Endothelial cell of umbilical vein (primary cell): ENCODE data around the gene KRT3. TPM values are rescaled to one million over a fixed set of nuclear protein-coding genes. Genes with fewer than 3 reads are reported as not detected.

Experiments used
- BruUV-seq: library from RNA; stranded (reverse); fragments of 400-500 nt; replicated peaks from 2 replicates; lab custom pipeline; 2021; lab: Mats Ljungman, UMichigan
- CTCF ChIA-PET: fragments of 300-600, 350-600 bp; sonication (Branson Sonifier 250); formaldehyde crosslinking; loops from one replicate; lab custom pipeline; 2021; ENCODE audit warnings: antibody characterized with exemption, inconsistent platforms; lab: Charles Lee
- POLR2A ChIA-PET: fragments of 300-600, 350-600 bp; sonication (Branson Sonifier 250); formaldehyde crosslinking; loops from one replicate; lab custom pipeline; 2021; ENCODE audit warnings: antibody characterized with exemption, inconsistent platforms; lab: Charles Lee
- DNase-seq: peaks from one replicate; pipeline ENCODE4 v3.0.0-alpha.2; 2011; ENCODE audit warnings: low read depth, low spot score
- FAIRE-seq: peaks from 2 replicates; lab custom pipeline; 2011; peaks lifted over from hg19 to GRCh38; lab: Jason Lieb, UNC
- H2AFZ ChIP-seq: 2 replicates; pipeline ENCODE4 v1.6.0; 2012; ENCODE audit warnings: low read depth, low read length, control low read depth, inconsistent platforms
- H3K27ac ChIP-seq: 2 replicates; pipeline ENCODE4 v1.5.1; 2011; ENCODE audit warnings: low read depth, mild to moderate bottlenecking, control low read depth, low read length, moderate library complexity; ENCODE audit not compliant: insufficient read depth
- H3K27me3 ChIP-seq, 2 experiments: 2 replicates each; pipeline versions ENCODE4 v1.6.0 to v1.6.1; 2011; ENCODE audit warnings: low read length in 2 of 2, mixed read lengths in 1 of 2; ENCODE audit not compliant: control insufficient read depth in 2 of 2, insufficient read depth in 2 of 2
- H3K36me3 ChIP-seq, 2 experiments: 2 replicates in 1 of 2; 3 replicates in 1 of 2; pipeline ENCODE4 v1.5.1; 2011; ENCODE audit warnings: low read length in 2 of 2, mild to moderate bottlenecking in 1 of 2, moderate library complexity in 1 of 2; ENCODE audit not compliant: control insufficient read depth in 2 of 2, insufficient read depth in 2 of 2; ENCODE audit errors: extremely low read depth in 1 of 2
- H3K4me1 ChIP-seq: 3 replicates; pipeline ENCODE4 v1.5.1; 2011; ENCODE audit warnings: mild to moderate bottlenecking, low read length; ENCODE audit not compliant: control insufficient read depth, insufficient read depth; ENCODE audit errors: extremely low read depth
- H3K4me2 ChIP-seq: 2 replicates; pipeline ENCODE4 v1.6.1; 2011; ENCODE audit warnings: low read length, control low read depth, mixed read lengths; ENCODE audit not compliant: insufficient read depth
- H3K4me3 ChIP-seq, 3 experiments: fragments of 200-600 bp in 1 of 3; sonication (generic), shearing (Covaris generic) in 1 of 3; replicated peaks in 1 of 3; 2 replicates each; pipeline ENCODE4 v1.5.1; 2011 to 2016; ENCODE audit warnings: control low read depth in 3 of 3, low read length in 3 of 3, mild to moderate bottlenecking in 2 of 3, inconsistent platforms in 1 of 3, low read depth in 1 of 3, moderate library complexity in 1 of 3; ENCODE audit not compliant: insufficient read depth in 1 of 3
- H3K79me2 ChIP-seq: 2 replicates; pipeline ENCODE4 v1.6.0; 2012; ENCODE audit warnings: low read length, inconsistent platforms; ENCODE audit not compliant: control insufficient read depth, insufficient read depth
- H3K9ac ChIP-seq: replicated peaks from 2 replicates; pipeline ENCODE3; 2011; ENCODE audit warnings: low read length, control low read depth; ENCODE audit not compliant: insufficient read depth; ENCODE audit errors: extremely low read depth
- H3K9me1 ChIP-seq: replicated peaks from 3 replicates; pipeline ENCODE4 v1.6.0; 2011; ENCODE audit warnings: mild to moderate bottlenecking, low read length; ENCODE audit not compliant: control insufficient read depth, insufficient read depth; ENCODE audit errors: extremely low read depth
- H3K9me3 ChIP-seq: replicated peaks from 2 replicates; pipeline ENCODE4 v1.5.1; 2012; ENCODE audit warnings: low read length, inconsistent platforms; ENCODE audit not compliant: control insufficient read depth, insufficient read depth
- H4K20me1 ChIP-seq: replicated peaks from 2 replicates; pipeline ENCODE3; 2011; ENCODE audit warnings: mild to moderate bottlenecking, low read length; ENCODE audit not compliant: control insufficient read depth, insufficient read depth; ENCODE audit errors: extremely low read depth
- CTCF ChIP-seq, 2 donors: IDR thresholded peaks; 1 replicate in 1 of 2; 2 replicates in 1 of 2; pipeline ENCODE4 v1.5.1; 2011; ENCODE audit warnings: low read length in 2 of 2, mild to moderate bottlenecking in 2 of 2, moderate library complexity in 2 of 2, control low read depth in 1 of 2, inconsistent platforms in 1 of 2, low read depth in 1 of 2; ENCODE audit not compliant: insufficient read depth in 1 of 2; ENCODE audit errors: extremely low read depth in 1 of 2
- EZH2 ChIP-seq: IDR thresholded peaks from 2 replicates; pipeline ENCODE4 v1.6.1; 2012; ENCODE audit warnings: borderline replicate concordance, low read depth, mild to moderate bottlenecking, moderate library complexity, low read length, inconsistent platforms; ENCODE audit not compliant: severe bottlenecking
- FOS ChIP-seq: IDR thresholded peaks from 2 replicates; pipeline ENCODE4 v1.6.1; 2011; ENCODE audit warnings: mild to moderate bottlenecking, low read length, moderate library complexity, borderline replicate concordance; ENCODE audit not compliant: insufficient read depth
- GATA2 ChIP-seq: IDR thresholded peaks from 2 replicates; pipeline ENCODE4 v1.7.0; 2011; ENCODE audit warnings: low read depth, mild to moderate bottlenecking, moderate library complexity, mixed read lengths, low read length; ENCODE audit not compliant: insufficient read length, insufficient read depth
- JUN ChIP-seq: IDR thresholded peaks from 2 replicates; pipeline ENCODE4 v1.6.1; 2011; ENCODE audit warnings: borderline replicate concordance, low read depth; ENCODE audit not compliant: insufficient read length, insufficient read depth
- MYC ChIP-seq: IDR thresholded peaks from one replicate; pipeline ENCODE4 v1.6.1; 2011; ENCODE audit warnings: mild to moderate bottlenecking, low read depth, low read length
- POLR2A ChIP-seq: IDR thresholded peaks from 2 replicates; pipeline ENCODE4 v1.6.1; 2012; ENCODE audit warnings: low read depth, mild to moderate bottlenecking, control low read depth, low read length
- POLR2AphosphoS5 ChIP-seq: IDR thresholded peaks from 2 replicates; pipeline ENCODE4 v1.6.1; 2012; ENCODE audit warnings: low read depth, mild to moderate bottlenecking, control low read depth, low read length, moderate library complexity; ENCODE audit not compliant: insufficient read depth
- dilution Hi-C: fragments of 300-500 bp; cut with MboI; formaldehyde crosslinking; loops from one replicate; pipeline ENCODE4 v1.15.0; 2019; ENCODE audit warnings: low sequenced_read_pairs; ENCODE audit not compliant: extremely low pct_ligation_motif_present
- intact Hi-C: fragments of 100-400 bp; cut with micrococcal nuclease; formaldehyde crosslinking; loops from one replicate; pipeline ENCODE4 v1.10.0; 2022
- polyA plus RNA-seq, 4 experiments: library from polyadenylated mRNA; depleted of rRNA in 3 of 4; stranded (reverse) in 3 of 4; unstranded in 1 of 4; fragments of >200 nt; gene quantifications; 2 replicates each; pipeline versions ENCODE4 v1.2.1 to v1.2.3, GENCODE V29; 2011 to 2012; ENCODE audit warnings: missing spikeins in 1 of 4
- total RNA-seq: library from RNA; stranded (reverse); gene quantifications from 2 replicates; pipeline ENCODE4 v1.2.3, GENCODE V29; 2021
- TF ChIP-seq, protein P1 (sequence below): IDR thresholded peaks from 2 replicates; pipeline ENCODE4 v1.6.1; 2011; ENCODE audit not compliant: insufficient read depth, insufficient read length

KRT3 gene
- total and polyA plus RNA-seq, 2 donors (not counting 3 experiments of a cell fraction or from before 2014, with no cell fraction given), result not detected

- Histone ChIP-seq H3K9me1 (no peaks in the 10 kb centered on the region), H3K4me1 (no peaks in the 10 kb centered on the region), H3K9me3 (no peaks in the 10 kb centered on the region), H3K27ac (no peak overlapping the region), H3K79me2 (no peaks in the 10 kb centered on the region), H3K4me2 (no peak overlapping the region), H3K4me3 (no peak overlapping the region), H3K9ac (no peak overlapping the region), H4K20me1 (no peaks in the 10 kb centered on the region), H3K27me3 (peaks cover 7 to 8% of the 10 kb centered on the region in 2 experiments), H2AFZ (no peak overlapping the region), H3K36me3 (no peaks in the 10 kb centered on the region)
- BruUV-seq, result no TSS peak
- intact Hi-C loops (no loop called here), dilution Hi-C loops (no loop called here)
- DNase-seq (no peak), FAIRE-seq (no peak)
- CTCF ChIA-PET, result no interaction called here
- POLR2A ChIA-PET, result no interaction called here
- TF ChIP-seq GATA2, result no peak
These were observed 16.0 kb downstream of the KRT3 start for GRCh38 chr12:52779914-52780313.

DNA sequence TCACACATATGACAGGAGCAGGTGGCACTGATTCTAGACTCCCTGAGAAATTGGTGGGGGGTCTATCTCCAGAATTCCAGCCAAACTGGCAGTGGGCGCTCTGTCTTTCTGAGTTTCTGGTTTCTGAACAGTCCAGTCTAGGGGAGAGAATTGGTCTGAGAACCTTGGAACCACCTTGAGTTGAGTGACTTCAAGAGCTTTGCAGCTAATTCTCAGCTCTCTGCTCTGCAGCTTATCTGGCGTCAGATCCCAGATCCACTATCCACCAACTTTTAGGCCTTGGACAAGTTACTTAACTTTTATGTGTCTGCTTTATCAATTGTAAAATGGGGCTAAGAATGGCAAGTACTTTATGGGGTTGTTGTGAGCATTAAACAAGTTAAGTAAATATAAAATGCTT is 17.1 kb downstream of the KRT3 start:
- no peak for FAIRE-seq
- H3K36me3 ChIP-seq, result no peaks in the 10 kb centered on the region
- H3K27ac ChIP-seq, result no peak overlapping the region
- no peak overlapping the region for H3K9ac ChIP-seq
- DNase-seq, result no peak
- peaks cover 8 to 10% of the 10 kb centered on the region in 2 experiments for H3K27me3 ChIP-seq
- no peak overlapping the region for H2AFZ ChIP-seq
- ChIA-PET CTCF (interaction anchor here (1.2 to 1.4 kb wide), 2 partner anchors 11 to 87 kb away, joined by 3 to 4 read pairs; no protein-coding TSS in a partner anchor), POLR2A (no interaction called here)
- no peaks in the 10 kb centered on the region for H4K20me1 ChIP-seq
- H3K9me3 ChIP-seq, result no peaks in the 10 kb centered on the region
- dilution Hi-C loops, result no loop called here
- H3K4me2 ChIP-seq, result no peak overlapping the region
- H3K9me1 ChIP-seq, result no peaks in the 10 kb centered on the region
- no TSS peak for BruUV-seq
- TF ChIP-seq POLR2A, result no peak
- no peak for TF ChIP-seq FOS
- TF ChIP-seq POLR2AphosphoS5, result no peak
- TF ChIP-seq JUN, result no peak
- no peak for TF ChIP-seq CTCF (IDR thresholded peaks at IDR 0.05; ENCODE audit: extremely low read depth in 1 of 2, insufficient read depth in 1 of 2, low read depth in 1 of 2, low read length in 2 of 2)
- TF ChIP-seq EZH2, result no peak
- TF ChIP-seq, protein P1, sequence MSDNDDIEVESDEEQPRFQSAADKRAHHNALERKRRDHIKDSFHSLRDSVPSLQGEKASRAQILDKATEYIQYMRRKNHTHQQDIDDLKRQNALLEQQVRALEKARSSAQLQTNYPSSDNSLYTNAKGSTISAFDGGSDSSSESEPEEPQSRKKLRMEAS, result no peak
- no peak for TF ChIP-seq MYC
- no peak for TF ChIP-seq GATA2
- intact Hi-C loops, result no loop called here
- no peak overlapping the region for H3K4me3 ChIP-seq
- H3K4me1 ChIP-seq, result no peaks in the 10 kb centered on the region
- H3K79me2 ChIP-seq, result no peaks in the 10 kb centered on the region
